Activated gamma-delta T cell treated with anti-CD3 and anti-CD28 coated beads, Interleukin-2, amount 50 U/mL, for 16 hours (primary cell): ENCODE measurements around the gene RICTOR.

Experiments
- DNase-seq: peaks from one replicate; pipeline ENCODE4 v3.0.0-alpha.2; 2020; ENCODE audit warnings: low read depth

The RICTOR gene, protein sequence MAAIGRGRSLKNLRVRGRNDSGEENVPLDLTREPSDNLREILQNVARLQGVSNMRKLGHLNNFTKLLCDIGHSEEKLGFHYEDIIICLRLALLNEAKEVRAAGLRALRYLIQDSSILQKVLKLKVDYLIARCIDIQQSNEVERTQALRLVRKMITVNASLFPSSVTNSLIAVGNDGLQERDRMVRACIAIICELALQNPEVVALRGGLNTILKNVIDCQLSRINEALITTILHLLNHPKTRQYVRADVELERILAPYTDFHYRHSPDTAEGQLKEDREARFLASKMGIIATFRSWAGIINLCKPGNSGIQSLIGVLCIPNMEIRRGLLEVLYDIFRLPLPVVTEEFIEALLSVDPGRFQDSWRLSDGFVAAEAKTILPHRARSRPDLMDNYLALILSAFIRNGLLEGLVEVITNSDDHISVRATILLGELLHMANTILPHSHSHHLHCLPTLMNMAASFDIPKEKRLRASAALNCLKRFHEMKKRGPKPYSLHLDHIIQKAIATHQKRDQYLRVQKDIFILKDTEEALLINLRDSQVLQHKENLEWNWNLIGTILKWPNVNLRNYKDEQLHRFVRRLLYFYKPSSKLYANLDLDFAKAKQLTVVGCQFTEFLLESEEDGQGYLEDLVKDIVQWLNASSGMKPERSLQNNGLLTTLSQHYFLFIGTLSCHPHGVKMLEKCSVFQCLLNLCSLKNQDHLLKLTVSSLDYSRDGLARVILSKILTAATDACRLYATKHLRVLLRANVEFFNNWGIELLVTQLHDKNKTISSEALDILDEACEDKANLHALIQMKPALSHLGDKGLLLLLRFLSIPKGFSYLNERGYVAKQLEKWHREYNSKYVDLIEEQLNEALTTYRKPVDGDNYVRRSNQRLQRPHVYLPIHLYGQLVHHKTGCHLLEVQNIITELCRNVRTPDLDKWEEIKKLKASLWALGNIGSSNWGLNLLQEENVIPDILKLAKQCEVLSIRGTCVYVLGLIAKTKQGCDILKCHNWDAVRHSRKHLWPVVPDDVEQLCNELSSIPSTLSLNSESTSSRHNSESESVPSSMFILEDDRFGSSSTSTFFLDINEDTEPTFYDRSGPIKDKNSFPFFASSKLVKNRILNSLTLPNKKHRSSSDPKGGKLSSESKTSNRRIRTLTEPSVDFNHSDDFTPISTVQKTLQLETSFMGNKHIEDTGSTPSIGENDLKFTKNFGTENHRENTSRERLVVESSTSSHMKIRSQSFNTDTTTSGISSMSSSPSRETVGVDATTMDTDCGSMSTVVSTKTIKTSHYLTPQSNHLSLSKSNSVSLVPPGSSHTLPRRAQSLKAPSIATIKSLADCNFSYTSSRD (N-terminal part only)

DNA sequence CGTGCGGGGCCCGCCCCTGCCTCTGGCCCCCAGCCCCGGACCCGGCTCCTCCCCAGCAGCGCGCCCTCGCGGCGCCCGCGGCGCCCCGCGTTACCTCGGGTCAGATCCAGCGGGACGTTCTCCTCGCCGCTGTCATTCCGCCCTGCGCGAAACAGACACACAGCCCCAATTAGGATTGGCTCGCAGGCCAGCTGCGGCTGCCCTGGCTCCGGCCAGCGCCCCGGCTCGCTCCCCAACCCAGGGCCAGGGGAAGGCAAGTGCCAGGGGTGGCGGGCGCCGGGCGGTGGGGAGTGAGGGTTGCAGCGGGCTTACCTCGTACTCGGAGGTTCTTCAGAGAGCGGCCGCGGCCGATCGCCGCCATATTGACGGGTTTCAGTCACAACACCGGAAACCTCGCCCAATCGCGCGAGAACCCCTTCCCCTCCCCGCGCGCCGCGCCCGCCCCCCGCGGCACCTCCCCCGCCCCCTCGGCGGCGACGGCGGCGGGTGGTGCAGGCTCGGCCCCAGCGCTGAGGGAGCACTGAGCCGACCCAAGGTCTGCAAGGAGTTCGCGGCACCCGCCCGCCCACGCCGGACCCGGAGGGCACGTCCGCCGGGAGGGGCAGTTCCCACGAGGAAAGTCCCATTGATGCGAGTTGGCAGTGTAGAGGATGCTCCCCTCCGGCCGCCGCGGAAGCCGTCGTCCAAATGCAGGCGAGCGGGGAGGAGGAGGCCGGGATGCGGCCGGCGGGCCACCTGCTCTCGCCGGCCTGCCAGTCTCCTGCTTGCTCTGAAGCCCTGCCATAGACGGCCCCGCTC lies at the start of gene RICTOR:
TSS of gene RICTOR (minus strand) at position 383 of the 798 bp plus-strand sequence. CDS start at position 361, 22 bp downstream.
- peak; percentile 84 for DNase-seq

DNA sequence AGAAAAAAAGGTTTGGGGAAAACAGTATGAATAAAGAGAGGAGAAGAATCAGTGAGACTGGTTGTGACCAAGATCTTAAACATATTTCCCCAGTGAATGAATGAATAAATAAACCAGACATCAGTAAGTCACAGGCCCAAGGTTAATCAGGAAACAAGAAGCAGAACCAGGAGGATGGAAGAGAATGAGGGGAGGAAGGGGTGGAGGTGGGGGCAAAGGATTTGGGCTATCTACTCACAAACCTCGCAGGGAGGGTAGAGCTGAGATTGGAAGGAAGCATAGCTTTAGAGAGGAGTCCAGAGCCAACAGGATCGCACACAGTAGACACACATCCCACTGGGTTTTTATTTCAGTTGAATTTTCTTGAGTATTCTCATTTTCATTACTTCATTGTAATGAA lies 47.7 kb upstream of the RICTOR start:
- no peak for DNase-seq

DNA sequence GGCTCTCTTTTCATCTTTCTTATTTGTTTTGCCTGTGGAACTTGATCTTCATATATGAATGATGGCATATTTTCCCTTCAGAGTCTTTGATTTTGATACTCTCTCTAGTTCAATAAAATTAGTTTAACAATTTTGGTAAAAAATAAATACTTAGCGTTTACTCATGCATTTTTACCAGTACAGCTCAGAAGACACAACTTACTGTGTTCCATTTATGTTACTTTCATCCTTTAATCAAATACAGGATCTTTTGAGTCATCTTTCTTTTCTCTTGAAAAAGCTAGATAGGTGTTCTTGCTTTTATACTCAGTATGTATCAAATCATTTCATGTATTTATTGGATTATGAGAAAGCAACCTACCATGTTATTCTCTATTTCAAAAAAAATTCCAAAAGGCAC lies 47.1 kb upstream of the RICTOR start:
- no peak for DNase-seq

DNA sequence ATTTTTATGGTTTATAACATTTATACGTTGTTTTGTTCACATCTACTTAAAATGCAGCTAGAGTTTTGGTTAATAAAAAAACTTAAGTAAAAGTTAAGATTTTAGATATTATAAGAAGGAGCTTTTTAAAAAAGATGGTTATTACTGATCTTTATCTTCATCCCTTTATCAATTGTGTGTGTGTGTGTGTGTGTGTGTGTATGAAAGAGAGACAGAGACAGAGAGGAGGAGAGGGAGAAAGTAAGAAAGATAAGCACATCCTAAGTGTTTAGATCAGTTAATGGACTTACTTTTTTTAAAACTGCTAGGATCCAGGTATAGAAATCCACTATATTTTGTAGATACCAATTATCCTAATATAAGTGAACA lies 45.8 kb upstream of the RICTOR start:
- DNase-seq: no peak

DNA sequence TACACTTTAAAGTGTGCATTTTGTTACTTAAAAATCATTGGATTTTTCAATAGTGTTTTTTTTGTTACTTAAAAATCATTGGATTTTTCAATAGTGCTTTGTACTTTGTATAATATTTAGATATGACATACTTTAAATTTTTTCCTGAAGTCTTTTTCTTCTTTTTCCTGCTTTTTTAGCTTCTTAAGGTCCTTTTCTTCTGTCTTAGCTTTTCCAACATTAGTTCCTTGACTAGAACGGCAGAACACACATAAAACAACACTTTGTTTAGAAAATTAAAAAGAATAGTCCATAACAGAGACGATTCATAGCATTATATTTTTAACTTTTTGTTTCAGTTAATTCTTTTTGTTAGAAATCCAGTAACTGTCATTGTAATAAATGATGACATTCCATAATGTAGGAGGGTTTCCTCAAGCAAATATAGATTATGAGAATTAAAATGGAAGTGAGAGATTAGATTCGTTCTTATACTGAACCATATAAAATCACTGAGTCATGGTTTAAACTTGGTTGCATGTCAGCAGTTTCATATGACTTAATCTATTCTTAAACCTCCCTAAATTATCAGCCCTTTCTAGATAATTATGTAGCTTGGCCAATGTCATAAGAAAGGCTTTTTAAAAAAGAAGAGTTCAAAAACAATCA lies 45.3 kb upstream of the RICTOR start:
- no peak for DNase-seq

DNA sequence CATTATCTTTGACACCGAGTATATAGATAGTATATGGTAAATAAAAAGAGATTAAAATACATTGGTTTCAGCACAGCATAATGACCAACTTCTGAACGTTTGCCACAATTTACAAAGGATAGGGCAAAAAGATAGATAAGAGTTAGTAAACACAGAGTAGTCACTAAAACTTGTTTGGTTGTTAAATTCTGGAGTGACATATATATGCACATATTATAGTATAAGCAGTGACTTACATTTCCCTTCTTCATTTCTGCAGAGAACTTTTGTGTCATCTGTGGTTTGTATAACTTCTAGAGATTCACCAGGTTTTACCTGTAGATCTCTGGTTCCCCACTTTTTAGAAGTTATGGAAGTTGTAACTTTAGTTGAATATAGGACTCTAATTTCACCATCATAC lies 44.4 kb upstream of the RICTOR start:
- DNase-seq: no peak

DNA sequence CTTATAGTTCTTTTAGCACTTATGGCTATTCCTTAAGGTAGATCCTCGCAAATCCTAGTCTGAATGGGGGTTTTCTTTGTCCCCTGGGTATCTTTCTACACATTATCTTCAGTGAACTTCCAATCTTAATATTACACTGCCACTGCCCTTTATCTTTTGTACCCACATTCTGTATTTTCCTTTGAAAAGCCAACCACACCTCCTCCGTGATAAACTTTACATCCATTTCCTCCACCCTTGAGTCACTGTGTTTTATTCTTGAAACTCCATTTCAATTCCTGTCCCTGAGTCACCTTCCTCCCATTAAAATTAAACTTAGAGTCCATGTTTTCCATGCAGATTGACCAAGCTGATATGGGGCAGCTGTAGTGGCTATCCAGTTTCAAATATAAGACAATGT lies 43.2 kb upstream of the RICTOR start:
- no peak for DNase-seq

DNA sequence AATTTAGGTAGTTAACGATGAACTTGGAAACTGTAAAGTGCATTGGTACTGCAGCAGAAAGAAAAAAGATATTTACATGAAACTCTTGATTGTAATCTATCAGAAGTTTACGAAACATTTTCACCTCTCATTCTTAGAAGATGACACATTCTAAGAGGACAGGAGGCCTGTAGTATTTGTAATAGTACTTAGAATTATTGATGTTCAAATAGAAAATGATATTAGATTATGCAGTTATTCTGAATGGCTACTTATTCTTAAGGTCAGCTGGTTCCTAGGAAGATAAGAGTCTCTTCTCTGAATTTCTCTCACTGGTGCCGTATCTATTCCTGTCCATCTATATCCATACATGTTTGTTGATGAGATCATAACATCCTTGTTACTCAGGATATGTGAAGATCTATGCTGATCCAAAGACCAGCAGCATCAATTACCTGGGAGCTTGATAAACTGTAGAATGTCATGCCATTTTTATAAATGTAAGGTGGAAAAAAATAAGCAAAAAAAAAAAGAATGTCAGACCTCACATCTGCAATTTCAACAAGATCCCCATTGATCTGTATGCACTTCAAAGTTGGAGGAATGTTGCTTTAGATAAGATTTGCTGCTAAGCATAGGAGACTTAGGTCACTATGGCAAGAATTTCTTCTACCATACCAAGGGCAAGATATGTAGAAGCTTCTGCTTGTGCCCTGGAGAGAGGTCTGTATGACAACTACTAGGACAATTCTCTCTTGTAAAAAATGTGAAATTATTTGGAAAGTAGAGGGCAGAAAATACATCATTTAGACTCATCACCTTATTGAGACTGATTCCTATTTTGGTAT lies 42.4 kb upstream of the RICTOR start:
- no peak for DNase-seq

DNA sequence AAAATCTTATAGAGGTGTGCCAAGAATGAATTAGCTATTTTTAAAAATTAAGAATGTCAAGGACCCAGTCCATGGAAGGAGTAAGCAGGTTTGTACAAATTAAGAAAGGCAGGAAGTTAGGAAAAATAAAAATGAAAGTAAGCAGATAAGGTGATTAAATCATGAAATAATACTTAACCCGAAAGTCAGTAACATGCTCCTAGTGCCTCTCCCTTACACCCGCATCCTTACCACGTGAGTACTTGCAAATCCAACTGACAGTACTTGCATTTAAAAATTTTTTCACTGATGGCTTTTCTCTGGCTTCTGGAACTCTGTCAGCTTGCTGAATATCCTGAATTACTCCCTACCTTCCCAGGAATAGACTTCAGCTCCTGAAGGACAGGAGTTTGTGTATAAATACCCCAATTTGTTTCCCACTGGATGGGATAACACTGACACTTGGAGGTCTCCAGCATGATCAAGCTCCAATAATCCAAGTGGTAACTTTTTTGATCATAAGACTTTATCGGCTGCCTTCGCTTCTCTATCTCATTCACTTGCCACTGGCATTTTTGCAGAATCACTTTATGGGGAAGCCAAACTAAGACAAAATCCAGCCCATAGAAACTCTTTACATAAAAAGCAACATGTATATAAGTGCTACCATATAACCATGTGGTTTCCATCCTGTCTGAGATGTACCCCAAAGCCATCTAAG lies 41.6 kb upstream of the RICTOR start:
- DNase-seq: no peak

DNA sequence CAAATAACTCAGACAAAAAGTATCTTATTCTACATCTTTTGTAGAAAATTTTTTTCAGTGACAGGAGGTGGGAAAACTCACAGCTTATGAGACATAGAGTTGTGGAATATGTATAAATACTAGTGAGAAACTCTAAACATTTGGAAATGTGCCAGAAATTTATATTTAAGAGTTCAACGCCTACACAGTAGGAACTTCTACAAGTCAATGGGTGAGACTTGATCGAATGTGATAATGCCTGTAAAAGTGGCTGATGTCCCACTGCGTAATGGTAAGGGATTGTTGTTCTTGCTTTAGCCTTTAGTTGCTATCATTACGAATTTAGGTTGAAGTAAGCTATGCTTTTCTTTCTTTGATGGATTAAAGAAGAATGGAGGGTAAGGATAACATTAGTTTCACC lies 40.0 kb upstream of the RICTOR start:
- DNase-seq: no peak

DNA sequence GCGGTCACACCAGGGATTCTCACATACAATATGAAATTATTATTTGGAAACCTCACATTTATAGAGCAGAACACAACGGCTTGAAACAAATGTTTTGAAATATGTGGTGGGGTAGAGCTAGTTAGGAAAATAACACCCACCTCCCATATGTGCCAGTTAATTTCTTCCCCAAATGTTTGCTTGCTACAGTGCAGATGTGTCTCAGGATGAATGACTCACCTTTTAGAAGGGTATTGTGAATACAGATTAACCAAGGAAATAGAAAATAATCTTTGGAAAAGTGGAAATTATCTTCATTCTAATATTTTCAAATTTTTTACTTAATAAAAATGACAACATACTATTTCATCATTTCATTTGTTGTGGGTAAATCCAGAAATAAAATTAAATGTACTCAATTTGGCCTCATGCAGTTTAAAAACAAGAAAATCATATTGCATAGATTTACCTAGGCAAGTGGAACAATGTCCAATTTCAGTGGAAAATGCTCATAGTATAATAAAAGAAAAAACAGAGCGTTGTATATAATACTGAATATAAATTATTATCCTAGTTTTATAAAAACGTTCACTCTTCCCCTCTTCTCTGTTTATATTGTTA lies 39.3 kb upstream of the RICTOR start:
- no peak for DNase-seq

DNA sequence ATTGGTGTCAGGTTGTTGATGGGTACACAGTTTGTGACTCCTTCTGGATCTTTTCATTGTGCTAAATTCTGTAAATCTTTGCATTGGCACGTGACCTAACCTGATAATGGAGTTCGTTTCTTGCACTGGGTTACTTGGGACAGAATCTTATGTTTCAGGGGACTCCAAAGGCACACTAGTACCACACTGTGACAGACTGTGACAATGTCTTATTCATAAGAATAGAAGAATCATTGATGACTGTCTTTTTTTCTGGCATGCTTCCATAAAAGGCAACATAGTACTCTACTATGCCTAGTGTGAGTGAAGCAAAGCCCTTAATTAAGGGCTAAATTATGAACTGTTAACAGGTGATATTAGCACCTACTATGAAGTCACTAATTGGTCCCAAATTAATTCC lies 35.4 kb upstream of the RICTOR start:
- no peak for DNase-seq

DNA sequence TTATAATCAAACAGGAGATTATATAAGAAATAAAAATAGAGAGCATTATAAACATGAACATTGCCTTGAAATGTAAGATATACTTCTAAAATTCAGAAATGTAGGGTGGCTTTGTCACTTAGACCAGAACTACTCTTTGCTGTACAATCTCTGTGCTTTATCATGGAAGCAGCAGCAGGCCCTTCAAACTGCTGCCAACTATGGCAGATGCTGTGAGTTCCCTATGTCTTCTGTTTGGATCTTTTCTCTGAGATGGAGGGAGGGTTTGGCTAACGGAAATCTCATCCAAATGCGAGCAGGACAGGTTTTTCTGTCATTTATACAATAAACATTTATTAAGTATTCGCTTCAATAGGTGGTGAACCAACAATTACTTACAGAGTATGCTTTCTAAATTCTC lies 34.8 kb upstream of the RICTOR start:
- no peak for DNase-seq

DNA sequence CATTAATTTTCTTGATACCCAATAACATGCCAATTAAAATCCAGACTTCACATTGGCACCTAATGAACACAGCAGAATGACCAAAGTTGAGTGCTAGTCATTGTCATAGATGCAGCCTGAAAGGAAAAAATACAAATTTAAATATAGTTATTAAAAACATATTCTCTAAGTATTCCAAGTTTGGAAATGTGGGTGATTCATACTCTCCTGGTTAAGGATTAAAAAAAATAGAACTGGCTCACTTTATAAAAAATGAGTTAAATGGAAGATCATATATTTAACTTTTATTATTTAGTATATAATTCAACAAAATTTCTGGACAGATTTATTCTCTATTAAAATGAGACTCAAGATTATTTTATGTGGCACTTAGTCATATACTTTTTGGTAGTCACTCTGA lies 33.2 kb upstream of the RICTOR start:
- DNase-seq: no peak

DNA sequence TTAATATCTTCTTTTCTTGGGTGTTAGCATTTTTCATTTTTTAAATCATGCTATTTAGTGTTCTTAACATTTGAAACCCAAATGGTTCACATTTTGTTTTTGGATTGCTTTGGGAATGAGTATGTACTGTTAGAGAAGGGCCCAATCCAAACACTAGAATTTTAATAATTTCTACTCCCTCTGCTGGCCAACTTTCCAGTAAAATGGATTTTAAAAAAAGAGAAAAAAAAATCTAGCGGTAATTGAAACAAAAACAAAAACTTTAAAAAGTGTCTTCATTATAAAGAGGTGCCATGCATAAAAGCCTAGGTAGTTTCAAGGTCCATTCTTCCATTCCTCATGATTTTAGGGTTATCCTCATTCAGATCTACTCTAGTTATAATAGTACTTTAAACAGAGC lies 32.1 kb upstream of the RICTOR start:
- no peak for DNase-seq

DNA sequence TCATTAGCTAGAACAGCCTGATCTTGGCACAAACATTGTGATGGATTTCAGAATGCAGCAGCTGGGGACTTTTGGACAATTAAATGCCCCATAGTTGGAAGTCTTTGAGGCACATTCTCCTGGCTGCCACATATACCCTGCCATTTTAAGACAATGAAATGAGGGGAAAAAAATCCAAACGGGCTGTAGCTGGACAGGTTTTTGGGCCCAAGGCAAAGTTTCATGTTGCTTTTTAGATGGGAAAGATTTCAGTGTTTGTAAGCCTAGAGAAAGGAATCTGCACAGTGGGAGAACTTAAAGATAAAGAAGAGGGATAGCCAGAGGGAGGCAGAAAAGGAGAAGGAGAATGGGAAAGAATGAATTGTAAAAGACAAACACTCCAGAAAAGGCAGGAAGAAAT lies 30.0 kb upstream of the RICTOR start:
- no peak for DNase-seq

DNA sequence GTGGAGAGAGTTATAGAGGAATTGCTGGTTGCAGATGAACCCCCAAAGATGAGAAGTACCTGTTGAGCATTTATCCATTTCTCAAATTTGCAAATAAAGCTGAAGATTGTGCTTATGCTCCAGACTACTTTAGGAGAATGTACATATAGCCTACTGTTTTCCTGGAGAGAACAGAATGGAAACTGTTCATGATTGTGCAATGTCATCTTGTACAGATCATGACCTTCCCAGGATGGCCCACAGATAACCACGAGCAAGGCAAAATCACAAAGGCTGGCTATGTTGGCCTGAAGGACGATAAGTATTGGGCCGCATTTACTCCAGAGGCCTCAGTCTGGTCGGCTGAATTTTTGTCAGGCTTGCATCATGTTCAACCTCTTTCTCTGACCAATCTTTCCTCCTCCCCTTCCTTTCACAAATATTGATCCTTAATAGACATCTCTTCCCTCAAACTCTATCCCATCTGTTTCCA lies 28.5 kb upstream of the RICTOR start:
- no peak for DNase-seq

DNA sequence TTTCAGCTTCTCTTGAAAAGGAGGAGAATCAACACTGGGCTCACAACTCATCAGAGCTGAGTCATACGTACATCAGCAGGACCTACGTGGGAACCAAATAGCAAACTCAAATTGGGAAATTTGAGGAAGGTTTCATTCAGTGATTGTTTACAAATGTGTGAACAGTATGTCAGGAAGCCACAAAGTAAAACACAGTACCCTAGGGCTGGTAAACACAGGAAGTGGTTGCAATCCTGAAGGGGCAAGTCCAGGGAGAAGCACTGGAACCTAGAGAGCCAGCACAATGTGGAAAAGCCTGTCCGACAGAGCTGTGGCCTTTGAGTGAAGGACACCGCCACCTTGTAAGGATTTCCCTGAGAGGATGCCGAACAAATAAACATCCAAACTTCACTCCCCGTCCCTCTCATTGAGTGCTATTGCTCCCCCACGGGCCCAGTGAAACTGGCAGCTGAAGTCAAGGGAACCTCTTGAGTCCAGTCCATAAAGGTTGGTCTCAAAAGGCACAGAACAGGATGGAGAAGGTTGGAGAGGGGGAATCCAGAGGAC lies 26.7 kb upstream of the RICTOR start:
- no peak for DNase-seq
